AG09319 (cell line): ENCODE data around the gene GTF3A.

Source experiments
- DNase-seq: peaks from one replicate; pipeline ENCODE4 v3.0.0-alpha.2; 2010; ENCODE audit warnings: low read depth; ENCODE audit errors: extremely low read depth
- CTCF ChIP-seq: IDR thresholded peaks from 2 replicates; pipeline ENCODE4 v1.5.1; 2011; ENCODE audit warnings: low read depth, mild to moderate bottlenecking, inconsistent platforms, low read length, moderate library complexity

Gene GTF3A

DNA sequence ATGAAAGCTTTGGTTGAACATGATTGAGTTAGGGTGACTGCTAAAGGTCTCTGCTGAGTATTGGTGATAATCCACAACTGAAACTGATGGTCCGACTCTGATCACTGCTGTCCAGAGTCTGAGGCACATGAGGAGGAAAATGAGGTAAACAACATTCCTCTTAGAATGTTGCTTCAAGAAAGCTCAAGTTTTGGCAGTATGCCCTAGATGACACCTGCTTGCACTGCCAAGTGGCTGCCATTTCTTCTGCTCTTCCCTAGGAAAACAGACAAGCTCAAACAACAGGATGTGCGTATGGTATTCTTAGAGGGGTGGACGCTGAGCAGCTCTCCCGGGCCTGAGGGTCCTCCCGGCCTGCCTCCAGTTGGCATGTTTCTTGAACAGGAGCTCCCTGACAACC lies 41.2 kb downstream of the GTF3A start:
- no peak for TF ChIP-seq CTCF
- DNase-seq: no peak

GRCh38 chr13:27466513-27466912 lies 42.1 kb downstream of the GTF3A start:
- no peak for DNase-seq
- no peak for TF ChIP-seq CTCF

- no peak for TF ChIP-seq CTCF
These were observed 45.8 kb downstream of the GTF3A start for GRCh38 chr13:27470075-27470820.

GRCh38 chr13:27472441-27472840 lies 48.0 kb downstream of the GTF3A start:
- no peak for TF ChIP-seq CTCF
- no peak for DNase-seq

More at GRCh38 chr13:27470075-27470820, 45.8 kb downstream of the GTF3A start:
- DNase-seq: no peak

- no peak for TF ChIP-seq CTCF
- no peak for DNase-seq
These were observed 48.5 kb downstream of the GTF3A start for GRCh38 chr13:27472941-27473340.

DNA sequence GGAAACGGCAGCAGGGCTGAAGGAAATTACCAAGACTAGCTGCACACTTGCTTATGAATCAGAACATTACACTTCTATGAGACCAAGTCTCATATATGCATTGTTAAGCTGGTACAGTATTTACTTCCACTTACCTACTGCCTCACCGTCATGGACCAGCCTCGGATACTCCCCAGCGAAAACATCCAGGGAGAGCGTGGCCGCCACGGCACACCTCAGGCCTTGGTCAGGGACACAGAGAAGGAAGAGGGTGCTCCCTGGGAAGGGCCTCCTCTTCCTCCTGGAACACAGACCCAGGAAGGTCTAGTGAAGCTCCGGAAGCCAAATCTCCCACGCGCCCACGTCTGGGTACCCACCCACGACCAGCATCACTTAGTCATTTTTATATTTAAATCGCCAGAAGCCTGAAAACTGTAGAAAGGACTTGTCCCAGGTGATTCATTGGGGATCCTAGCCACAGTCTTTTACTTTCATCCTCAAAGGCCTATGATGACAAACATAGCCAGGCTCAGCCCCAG lies 50.4 kb downstream of the GTF3A start:
- no peak for DNase-seq
- no peak for TF ChIP-seq CTCF

DNA sequence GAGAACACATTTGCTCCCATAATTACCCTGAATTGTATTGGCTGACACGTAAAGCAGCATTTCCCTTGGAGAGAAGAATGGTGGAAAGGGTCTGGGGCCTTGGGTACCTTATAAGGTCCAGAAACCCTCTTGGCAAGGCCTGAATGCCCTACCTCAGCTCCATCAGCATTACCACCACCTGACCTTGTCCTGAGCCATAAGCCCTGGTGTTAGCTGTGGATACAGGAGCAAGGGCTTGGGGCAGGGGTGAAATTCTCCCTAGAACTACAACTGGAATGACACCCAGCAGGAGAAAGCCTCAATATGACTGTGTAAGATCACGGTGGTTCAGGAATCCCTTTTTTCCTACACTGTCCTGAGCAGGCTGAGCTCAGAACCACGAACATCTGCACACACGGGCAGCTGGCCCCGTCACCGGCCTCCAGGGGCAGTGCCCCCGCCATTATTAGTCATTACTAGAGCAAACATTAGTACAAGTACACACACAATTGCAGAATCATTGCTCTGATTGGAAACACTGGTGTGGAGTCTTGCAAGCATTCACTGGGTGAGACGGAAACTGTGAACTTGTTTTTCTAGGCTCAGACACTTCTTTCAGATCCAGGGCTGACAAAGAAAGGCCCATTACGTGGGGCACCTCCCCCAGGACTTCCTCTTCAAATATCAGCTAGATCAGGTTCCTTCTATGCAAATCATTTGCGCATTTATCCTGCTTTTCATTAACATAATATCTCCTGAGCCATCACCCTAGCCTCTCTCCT lies 52.7 kb downstream of the GTF3A start:
- TF ChIP-seq CTCF: no peak
- DNase-seq: peak; percentile 3
